Stimulated activated CD4-positive, alpha-beta T cell treated with anti-CD3 and anti-CD28 coated beads, Interleukin-12 subunit alpha, Interleukin-12 subunit beta, amount 100 ng/mL, for 4 hours (primary cell): ENCODE measurements around the gene CEND1.

ENCODE experiments used
- DNase-seq: peaks from one replicate; pipeline ENCODE4 v3.0.0-alpha.2; 2020

CEND1 gene

GRCh38 chr11:827146-827896, 37.4 kb upstream of the CEND1 start:
- no peak for DNase-seq

DNA sequence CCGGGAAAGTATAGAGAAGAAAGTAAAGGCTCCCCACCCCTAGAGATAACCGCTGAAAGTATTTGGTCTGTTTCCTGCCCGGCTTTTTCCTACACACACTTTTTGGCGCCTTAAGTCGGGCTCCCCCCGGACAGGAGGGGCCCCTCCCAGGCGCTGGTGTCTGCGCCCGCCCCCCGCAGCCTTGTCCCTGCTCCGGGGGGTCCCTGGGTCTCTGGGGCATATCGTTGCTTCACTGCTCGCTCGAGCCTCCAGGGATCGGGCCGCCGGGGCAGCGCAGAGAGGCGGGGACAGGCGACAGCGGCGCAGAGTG, 36.9 kb upstream of the CEND1 start:
- no peak for DNase-seq

DNA sequence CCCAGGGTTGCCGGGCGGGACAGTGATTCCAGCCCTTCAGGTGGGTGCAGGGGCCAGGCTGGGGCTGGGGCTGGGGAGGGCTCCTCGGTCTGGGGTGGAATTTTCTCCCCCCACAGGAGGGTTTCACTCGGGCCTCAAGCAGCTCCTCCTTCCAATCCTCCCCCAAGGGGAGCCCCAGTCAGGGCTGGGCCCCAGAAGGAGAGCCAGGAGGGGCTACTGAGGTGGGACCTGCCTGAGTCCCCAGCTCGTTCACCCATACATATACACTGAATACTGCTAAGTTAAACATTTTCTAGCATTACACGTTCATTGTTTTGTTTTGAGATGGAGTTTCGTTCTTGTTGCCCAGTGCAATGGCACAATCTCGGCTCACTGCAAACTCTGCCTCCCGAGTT, 36.3 kb upstream of the CEND1 start:
- DNase-seq = no peak

DNA sequence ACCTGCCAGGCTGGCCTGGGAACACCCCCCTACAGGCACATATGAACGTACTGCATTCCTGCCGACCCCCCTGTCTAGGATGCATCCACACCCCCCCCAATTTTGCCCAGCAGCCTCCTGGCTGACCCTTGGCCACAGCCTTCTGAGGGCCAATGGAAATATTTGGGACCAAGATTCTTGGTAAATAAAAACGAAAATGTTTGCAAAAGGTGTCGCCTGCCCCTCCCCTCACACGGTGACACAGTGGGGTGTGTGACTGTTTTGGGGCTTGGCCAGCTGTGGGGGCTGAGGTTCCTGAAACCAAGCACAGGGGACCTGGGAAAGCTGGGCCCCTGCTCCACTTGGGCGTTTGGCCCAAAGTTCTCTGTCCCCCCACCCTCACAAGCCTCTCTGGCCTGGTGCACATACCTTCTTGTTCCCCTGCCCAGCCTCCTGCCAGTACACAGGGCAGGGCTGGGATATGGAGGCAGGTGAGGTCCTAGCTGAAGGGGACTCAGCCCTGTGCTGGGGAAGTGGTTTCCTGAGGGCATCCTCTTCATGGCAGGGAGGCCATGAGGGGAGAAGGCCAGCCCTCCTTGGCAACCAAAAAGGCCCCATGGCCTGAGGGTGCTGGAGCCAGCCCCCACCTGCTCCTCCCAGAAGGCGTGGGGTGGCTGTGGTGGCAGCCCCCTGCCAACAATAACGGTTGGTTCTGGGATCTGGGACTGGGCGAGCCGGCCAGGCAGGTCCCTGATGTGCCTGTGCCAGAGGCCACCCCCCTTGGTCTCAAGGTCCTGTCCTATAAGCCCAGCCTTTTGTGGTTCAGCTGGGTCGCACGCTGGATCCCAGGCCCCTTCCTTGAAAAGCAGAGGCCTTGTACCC, 35.7 kb upstream of the CEND1 start:
- DNase-seq = no peak

DNA sequence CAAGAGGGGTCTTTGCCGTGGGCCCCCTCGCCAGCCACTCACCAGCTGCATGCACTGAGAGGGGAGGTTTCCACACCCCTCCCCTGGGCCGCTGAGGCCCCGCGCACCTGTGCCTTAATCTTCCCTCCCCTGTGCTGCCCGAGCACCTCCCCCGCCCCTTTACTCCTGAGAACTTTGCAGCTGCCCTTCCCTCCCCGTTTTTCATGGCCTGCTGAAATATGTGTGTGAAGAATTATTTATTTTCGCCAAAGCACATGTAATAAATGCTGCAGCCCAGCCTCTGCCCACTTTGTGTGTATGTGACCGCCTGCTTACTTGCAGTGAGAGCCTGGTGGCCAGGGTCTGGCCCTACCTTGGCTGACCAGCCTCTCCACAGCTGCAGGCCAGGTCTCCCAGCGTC, 35.1 kb upstream of the CEND1 start:
- no peak for DNase-seq

- DNase-seq = no peak
These were observed 34.5 kb upstream of the CEND1 start for GRCh38 chr11:824292-824880.

- DNase-seq = no peak
These were observed 33.8 kb upstream of the CEND1 start for GRCh38 chr11:823441-824291.

DNA sequence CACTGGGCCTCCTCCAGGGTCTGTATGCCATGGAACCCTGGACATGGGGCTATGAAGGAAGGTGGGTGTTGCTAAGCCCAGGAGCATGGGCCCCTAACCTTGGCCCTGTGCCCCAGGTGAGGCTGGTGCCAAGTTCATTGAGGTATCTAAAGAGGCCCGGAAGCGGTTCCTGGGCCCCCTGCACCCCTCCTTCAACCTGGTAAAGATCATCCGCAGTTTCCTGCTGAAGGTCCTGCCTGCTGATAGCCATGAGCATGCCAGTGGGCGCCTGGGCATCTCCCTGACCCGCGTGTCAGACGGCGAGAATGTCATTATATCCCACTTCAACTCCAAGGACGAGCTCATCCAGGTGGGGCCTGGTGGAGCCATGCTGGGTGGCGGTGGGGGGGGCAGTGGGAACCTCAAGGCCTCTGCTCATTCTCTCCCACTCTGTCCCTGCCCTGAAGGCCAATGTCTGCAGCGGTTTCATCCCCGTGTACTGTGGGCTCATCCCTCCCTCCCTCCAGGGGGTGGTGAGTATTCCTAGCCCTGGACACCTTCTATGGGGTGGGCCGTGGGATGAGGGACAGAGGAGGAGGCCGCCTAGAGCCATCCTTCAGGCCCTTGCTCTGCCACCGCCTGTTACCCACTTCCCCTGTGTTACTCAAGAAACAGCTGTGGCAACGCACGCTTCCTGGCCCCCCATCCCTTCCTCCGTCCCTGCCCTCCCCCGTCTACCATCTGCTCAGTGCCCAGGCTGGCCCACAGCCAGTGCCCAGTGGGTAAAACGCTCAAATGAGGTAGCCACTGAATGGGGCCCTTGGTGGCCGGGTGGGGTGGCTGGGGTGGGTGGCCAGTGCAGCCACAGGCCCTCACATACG, 31.9 kb upstream of the CEND1 start:
- no peak for DNase-seq

DNA sequence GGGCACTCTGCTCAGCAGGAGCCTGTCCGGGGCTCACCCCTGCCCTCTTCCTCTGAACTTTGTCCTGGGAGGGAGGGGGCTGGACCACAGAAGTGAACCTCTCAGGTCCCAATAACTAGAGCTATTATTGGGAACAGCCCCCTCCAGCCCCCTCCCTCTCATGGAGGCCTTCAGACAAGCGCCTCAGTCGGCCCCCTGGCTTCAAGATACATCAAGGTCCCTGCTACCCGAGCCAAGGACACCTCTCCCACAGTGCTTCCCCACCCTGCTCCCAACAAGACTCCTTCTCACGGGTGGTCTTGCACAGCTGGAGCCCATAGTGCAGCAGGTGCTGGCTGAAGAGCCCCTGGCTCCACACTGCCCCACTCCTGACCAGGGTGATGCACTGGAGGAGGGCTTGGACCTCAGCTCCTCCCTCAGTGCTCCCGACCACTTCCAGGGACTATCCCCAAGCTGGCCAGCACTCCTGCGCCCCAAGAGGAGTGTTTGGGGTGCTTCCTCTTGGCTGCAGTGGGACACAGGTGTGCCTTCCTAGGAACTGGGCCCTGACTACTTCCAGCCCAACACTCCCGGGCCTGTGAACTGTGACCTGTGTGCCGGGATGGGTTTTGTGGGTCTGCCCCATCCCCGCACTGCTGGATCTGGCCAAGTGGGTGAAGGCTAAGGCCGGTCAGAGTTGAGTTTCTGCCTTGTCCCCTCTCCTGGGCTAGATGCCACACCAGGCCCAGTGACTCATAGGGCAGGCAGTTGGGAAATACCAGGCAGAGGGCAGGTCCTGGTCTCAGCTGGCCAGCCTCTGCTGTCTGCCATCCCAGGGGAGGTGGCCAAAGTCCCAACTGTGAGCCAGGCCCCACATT, 31.0 kb upstream of the CEND1 start:
- DNase-seq = no peak

DNA sequence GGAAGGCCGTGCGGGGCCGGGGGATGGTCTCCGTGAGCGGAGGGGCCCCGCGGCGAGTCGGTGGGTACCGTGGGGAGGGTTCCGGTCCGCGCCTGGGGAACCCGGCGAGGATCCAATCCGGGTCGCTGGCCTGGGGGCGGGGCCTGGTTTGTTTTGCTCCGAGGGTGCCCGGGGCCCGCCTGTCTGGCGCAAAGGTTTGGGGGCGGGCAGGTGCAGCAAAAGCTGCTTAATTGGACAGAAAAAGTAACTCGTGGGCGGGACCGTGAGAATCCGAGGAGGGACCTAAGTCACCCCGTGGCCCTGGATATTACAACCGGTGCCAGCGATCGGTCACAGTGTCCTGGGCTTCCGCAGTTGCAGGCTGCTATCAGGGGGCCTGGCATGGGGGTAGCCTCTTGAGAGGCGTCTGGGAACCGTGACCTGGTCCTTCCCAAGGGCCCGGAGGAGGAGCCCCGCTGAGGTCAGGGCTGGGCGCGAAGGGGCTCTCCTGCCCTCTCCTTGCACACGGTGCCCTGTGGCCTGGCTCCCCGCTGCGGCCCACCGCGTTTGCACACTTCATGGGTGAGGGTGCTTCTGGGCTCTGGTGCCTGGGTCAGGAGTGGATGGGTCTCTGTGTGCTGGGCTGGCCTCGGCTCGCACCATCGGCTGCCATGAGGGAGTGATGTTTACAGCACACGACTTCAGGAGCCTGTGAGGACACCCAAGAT, 30.2 kb upstream of the CEND1 start:
- DNase-seq = peak; percentile 87

DNA sequence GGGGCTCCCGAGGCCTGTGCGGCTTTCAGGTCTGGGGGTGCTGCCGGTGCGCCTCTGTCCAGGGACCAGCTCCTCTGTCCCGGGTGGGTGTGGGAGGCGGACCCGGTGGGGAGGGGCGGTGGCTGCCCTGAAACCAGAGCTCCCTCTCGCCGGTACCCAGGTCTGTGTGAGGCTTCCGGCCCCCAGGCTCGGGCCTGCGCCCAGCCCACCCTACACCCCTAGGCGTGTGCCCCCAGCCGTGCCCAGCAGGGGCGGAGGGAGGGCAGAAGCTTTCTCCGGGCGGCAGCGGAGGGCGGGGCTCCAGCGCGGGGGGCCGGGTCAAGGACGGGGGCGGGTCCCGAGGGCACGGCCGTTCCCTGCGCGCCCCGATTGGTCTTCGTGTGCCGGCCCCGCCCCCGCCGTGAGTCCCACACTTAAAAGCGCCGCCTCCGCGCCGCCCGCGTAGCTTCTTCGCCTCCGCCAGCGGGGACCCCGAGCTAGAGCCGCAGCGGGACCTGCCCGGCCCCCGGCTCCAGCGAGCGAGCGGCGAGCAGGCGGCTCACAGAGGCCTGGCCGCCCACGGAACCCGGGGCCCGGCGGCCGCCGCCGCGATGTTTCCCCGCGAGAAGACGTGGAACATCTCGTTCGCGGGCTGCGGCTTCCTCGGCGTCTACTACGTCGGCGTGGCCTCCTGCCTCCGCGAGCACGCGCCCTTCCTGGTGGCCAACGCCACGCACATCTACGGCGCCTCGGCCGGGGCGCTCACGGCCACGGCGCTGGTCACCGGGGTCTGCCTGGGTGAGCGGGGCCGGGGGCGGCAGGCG, 29.4 kb upstream of the CEND1 start:
- DNase-seq = peak; percentile 94

DNA sequence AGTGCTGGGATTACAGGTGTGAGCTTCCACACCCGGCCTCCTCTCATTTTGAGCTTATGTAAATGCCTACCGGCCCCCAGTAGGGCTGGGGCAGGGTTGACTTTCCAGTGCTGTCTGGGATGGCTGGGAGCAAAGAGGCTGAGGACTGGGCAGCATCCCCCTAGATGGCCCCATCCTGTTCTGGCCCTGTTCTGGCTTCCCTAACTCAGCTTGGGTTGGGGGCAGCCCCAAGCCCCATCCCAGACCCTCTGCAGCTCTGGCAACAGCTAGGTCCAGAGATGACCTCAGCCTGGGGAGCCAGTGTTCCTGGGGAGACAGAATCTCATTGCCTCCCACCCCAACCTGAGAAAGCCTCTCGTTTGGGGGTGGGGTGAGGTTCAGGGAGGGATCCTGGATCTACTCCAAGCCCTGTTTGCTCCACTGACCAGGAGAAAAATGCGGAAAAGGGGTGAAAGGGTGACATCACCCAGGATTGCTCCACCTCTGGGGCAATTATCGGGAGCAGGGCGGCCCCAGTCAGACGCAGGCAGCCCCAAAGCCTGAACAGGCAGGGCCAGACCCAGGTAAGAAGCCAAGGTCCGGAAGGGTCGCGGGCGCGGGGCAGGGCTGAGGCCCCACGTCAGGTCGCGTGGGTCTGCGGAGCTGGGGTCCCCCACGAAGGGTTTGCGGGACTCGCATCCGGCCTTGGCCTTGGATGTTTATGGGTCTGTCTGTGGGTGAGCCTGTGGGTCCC, 28.7 kb upstream of the CEND1 start, which contains the start of gene PNPLA2:
Gene PNPLA2 (plus strand): TSS at position 519 of the 733 bp plus-strand sequence. CDS start 805 bp downstream, outside the sequence.
- no peak for DNase-seq

- no peak for DNase-seq
These were observed 26.5 kb upstream of the CEND1 start for GRCh38 chr11:816433-816779.

- no peak for DNase-seq
These were observed 26.0 kb upstream of the CEND1 start for GRCh38 chr11:815675-816432.

- no peak for DNase-seq
These were observed 23.7 kb upstream of the CEND1 start for GRCh38 chr11:813456-814096.

- no peak for DNase-seq
These were observed 23.2 kb upstream of the CEND1 start for GRCh38 chr11:813072-813455.

DNA sequence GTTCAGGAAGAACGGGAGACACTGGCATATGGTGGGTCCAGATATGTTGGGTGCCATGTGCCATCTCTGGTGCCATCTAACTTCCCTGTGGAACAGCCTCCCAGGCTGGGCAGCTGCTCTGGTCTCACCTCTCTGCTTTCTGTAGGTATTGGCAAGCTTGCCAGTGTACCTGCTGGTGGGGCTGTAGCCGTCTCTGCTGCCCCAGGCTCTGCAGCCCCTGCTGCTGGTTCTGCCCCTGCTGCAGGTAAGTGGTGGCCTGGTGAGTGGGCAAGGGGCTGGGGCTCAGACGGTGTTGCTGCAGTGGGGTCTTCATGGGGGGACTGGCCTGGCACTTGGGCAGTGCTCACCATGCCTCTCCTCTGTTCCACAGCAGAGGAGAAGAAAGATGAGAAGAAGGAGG, 22.5 kb upstream of the CEND1 start:
- no peak for DNase-seq
